ENCODE data around the gene LRP8.
A peak's percentile ranks its signal among the peaks of the same experiment; 100 is the strongest.

Gene LRP8

DNA sequence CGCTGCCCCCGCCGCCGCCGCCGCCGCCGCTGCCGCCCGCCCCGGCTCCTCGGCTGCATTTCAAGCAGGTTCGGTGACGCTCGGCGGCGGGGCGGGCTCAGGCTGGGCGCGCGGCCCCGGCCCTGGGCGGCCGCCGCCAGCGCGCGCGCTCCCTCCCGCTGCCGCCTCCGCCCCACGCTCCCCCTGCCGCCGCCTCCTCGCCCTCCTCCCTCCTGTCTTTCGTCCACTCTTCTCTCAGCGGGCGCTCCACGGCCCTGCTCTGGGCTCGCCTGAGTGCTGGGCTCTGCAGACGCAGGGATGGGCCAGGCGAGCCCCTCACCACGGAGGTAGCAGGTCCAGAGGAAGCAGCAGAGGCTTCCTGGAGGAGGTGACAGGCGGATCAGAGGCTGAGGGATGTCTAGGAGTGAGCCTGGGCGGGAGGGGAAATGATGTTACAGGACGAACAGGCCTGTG lies at the start of gene LRP8:
Gene LRP8, minus strand, starts transcription at position 62 of the 453 bp plus-strand sequence. CDS start 158 bp downstream, outside the sequence.
- DNase-seq: peak; percentile 21 to 61

DNA sequence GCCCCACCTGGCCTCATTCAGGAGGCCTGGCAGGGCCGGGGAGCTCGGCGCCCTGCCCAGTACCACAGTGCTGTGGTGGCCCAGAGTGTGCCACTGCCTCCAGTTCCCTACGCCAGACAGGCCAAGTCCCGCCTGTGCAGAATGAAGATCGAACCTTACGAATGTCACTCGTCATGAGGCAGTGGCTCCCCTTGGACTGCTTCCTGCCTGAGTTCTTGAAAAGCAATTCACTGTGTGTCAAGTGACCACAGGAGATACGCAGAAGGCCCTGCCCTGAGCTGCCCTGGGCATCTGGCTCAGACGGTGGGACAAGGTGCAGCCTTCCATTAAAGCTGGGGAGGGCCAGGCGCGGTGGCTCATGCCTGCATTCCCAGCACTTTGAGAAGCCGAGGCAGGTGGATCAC lies 49.6 kb upstream of the LRP8 start:
- DNase-seq: no peak

DNA sequence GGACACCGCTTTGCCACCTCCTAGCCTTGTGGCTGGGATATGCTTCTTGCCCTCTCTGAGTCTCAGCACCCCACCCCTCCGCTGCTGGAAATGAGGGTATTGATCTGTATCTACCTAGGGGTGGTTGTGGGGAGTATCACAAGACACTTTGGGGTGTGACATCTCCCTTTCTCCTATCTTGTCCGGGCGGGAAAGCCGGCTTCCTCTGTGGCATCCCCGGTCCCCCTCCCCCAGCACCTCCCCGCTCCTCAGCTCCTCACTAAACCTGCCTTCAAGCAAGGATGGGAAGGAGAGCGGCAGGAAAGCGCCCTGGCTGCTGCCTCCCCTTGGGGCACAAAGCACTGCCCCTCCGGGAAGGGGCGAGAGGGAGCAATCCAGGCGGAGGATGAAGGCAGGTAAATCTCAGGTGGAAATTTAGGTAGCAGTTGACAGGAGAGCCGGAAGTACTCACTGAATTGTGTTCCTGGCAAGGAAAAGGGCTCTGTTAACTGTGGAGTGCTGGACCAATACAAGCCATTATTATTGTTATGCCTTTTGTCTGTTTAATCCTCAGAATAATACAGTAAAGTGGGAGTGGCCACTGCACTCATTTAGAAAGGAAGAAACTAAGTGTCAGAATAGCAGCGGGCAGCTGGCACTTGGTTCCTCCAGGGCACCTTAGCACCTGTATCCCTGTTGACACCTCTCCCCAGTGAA lies 49.0 kb upstream of the LRP8 start:
- DNase-seq: no peak

DNA sequence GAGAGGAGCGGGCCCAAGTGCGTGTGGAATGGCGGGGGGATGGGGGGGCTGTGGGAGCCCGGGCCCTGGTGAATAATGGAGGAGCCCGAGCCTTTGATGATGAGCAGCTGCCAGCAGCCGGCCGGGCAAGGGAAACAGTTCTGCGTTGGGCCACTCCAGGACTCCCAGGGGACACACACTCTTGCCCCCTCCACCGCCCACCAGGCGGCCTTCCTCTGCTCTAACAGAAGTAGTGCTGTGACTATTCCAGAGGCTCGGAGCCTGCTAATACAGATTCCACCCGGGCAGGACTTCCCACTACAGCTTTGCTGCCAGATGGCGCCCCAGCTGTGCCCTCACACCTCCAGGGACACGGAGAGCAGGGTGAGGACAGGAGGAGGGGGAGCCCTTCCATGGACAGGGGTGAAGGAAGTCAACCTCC lies 48.2 kb upstream of the LRP8 start:
- DNase-seq: peak in 1 of 2 experiments; percentile 7

DNA sequence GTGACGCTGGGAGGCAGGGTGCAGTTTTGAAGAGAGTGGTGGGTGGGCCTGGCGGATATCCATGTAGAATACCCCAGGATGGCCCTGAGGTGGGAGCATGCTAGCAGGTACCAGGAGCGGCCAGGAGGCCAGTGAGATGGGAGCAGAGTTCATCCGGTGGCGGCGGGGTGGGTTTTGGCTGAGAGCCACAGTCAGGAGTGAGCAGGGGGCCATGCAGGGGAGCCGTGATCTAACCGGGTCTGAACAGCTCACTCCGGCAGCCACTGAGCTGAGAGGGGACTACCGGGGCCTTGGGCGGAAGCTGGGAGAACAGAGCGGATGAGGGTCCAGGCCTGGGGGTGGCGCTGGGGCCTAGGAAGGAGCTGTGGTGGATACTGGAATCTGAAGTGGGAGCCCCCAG lies 47.6 kb upstream of the LRP8 start:
- DNase-seq: no peak

DNA sequence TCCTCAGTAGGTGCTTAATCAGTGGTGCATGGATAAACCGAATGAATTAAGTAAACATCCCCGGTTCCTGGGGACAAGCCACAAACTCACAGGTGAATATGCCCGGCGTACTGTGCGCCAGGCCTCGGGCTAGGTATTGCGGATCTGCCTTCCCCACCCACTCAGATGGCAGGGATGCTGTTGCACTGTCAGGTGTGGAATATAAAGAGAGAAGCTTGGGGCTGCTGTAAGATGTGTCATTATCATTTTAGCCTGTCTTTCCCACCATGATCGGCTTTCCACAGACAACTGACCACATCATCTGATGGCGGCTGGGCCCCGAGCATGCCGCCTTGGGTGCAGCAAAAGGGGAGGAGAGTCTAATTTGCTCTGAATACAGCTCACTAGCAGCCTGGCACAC lies 45.4 kb upstream of the LRP8 start:
- DNase-seq: no peak

DNA sequence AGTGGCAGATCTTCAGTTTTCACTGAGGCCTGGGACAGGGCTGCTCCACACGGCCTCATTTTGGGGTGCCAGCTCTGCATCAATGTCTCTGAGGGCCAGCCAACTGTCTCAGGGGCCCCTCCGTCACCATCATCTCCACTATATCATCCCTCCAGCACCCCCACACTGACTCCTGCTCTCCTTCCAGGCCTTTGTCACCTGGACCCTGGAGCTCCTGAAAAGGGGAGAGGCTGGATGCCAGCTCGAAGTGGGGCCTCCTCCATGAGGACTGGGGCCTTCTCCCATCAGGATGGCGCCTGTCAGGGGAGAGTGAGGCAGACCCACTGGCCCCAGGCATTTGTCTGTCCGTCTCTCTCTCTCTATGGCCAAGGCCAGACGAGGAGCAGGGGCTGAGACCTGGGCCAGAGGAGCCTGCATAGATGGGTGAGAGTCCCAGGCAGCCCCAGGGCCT lies 44.7 kb upstream of the LRP8 start:
- no peak for DNase-seq

DNA sequence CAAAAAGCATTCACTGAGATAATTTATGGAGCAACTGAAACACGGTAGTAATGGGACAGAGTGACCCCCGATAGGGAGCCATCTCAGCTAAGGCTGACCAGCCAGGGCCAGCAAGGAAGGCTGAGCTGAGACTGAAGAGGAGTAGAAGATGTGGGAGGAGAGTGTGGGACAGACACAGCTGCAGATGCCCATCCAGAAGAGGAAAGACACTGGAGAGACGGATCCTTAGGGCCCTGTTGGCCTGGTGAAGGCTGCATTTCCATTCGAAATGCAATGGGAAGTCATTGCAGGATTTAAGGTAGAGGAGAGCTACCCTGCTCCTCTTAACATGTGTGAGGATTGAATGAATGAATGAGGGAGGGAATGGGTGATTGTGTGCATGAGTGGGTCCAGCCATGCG lies 44.0 kb upstream of the LRP8 start:
- DNase-seq: no peak

DNA sequence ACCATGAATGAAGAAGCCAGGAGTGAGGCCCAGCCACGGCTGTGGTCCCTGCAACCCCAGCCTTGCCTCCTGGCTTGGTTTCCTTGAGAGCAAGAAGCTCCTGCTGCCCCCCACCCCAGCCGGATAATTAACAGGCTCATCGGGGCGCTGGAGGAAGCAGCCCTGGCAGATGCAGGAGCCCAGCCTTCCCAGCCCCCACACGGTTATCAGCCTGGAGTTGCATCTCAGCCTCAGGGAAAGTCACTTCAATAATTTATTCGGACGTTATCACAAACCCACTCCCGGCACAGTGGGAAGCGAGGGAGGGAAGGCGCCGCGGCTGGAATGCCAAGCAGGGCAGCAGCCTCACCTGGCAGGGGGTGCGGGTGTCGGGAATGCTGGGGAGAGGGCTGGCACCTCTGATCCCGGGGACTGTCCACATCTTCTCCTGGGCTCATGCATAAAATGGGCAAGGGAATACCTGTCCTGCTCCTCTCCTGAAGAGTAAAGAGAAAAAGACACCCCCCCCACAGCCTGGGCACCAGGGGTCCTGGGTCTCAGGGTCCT lies 43.3 kb upstream of the LRP8 start:
- no peak for DNase-seq

DNA sequence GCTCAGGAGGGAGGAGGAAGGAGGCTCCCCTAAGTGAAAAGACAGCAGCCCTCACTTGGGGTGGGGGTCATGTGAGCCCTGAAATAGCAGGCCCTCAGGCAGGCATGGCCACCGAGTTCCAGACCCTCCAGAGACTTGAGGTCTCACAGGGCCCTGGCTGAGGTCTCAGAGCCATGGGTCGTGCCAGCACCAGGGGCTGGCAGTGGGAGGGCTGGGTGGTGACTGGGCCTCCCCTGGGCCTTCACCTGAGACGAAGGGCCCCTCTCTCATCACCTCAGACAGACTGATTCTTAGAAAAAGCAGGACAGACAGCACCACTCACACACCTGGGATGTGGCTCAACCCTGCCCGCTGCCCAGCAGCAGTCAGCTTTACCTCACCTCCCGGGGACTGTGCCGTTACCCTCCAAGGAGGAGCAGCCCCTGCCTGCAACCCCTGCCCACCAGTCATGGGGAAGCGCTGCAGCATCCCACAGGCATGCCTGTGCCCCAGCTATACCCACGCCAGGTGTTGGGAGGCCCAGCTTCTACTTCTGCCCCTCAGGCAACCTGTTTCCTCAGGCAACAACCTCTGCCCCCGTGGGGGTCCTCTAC lies 42.6 kb upstream of the LRP8 start:
- no peak for DNase-seq

DNA sequence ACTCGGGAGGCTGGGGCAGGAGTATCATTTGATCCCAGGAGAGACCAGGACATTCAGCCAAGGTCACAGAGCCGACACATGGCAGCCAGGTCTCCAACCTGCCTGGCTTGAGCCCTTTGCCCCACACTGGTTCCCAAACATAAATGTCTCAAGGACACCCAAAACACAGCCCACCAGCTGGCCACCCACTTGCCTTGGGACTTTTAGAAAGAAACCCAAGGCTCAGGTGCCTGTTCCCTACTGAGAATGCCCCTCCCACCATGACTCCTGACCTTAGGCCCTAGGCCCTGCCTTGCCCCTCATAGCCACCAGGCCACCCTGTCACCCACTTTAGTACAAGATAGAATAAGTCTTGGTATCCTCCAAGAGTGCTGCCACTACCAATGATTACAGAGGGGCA lies 41.9 kb upstream of the LRP8 start:
- no peak for DNase-seq

DNA sequence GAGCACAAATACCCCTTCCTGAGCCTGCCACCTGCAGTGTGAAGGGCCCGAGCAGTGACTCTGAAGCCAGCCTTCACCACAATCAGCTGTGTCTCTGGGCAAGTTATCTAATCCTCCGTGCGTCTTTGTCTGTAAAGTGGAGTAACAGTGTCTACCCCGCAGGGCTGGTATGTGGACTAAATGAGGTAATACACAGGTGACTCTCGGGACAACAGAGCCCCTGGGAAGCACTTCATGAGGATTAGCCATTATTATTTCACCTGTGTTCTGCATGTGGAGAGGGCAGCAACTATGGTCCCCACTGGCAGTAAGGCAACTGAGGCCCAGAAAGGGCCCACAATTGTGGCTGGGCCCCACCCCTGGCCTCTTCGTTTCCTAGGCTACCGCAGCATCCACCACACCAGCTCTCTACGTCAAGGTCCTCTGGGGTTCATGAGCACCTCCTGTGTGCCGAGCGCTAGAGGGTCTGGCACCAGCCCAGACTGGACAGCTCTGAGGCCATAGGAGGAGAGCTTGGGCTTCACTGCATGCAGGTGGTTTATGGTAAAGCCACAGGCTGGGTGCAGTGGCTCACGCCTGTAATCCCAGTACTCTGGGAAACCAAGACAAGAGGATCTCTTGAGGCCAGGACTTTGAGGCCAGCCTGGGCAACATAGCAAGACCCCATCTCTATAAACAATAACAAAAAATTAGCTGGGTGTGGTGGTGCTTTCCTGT lies 41.3 kb upstream of the LRP8 start:
- DNase-seq: no peak

DNA sequence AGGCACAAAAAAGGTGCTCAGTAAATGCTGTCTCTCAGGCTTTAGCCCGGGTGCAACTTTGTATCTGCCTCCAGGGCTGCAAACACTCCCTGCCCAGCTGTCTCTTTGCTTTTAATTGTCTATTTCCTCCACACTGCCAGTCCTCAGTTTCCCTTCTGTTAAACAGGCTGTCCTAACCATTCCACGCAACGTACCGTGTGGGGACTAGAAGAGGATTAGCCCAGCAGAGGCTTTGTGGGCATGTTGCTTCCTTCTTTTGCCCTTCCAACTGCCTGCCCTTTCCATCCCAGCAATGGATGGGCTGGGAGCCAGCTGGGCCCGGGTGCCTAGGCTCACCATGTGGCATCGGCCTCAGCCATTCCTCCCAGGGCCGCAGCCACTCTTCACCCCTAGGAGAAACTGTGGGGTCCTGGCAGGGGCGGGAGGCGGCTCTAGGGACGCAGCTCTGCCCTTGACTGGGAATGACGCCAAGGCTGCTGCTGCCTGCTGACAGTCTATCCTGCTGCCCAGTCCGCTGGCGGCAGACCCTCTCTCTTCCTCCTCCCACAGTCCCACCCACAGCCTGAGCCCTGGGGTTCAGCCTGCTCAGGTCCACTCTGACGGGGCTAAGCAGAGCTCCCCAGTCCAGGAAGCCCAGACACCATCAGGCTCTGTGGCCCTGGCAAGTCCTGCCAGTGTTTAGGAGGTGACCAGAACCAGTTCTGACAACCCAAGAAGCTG lies 40.6 kb upstream of the LRP8 start:
- DNase-seq: no peak

DNA sequence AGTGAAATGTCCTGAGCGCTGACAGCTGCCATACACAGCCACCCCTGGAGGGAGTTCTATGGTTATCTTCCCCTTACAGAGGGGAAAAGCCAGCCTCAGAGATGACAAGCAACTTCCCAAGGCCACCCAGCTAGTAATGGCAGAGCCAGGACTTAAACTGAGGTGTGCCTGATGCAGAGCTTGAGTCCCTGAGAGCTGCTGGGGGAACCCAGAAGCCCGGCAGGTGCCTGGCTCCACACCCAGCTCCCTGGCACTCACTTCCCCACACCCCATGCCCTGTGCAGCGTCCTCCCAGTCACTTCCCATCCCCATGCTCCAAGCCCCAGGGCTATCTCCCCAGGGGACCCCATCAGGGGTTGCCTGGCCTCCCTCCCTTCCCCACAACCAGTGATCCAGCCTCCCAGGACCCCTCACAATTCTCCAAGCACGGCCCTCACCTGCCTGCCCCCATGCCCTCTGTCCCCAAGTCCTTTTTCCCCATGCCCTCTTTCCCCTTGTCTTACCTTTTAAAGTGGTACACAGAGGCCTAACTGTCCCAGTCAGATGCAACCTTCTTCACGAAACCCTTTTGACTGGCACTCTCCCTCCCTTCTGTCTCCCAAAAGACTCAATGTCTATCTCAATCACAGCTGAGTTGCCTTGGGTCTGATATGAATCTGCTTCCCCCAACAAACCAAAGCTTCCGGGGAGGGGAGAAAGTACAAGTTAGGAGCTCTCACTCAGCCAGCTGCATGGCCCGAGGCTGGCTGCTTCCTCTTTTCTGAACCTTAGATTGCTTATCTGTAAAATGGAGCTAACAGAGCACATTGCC lies 39.8 kb upstream of the LRP8 start:
- no peak for DNase-seq

DNA sequence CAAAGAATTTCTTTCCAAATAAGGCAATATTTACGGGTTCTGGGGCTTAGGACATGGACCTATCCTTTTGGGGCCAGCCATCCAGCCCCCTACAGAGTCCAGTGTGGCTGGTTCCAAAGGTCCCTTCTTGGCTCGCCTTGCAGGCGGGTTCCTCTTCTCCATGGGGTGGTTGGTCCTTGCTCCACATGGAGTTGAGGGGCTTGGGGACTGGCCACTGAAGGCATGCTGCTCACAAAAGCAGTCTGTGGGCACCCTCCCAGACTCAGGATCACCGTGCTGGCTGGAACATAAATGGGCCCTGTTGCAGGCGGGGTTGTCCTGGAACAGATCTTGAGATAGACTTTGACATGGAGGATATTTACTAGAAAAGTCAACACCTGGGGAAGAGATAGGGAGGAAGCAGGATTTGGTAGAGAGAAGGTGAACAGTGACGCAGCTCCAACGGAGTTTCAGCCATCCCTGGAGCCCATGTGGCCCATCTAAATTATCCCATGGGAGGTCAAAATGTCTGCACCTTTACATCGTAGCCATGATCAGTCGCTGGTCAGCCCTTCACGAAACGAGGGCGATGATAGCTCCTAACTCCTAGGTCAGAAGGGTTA lies 39.1 kb upstream of the LRP8 start:
- no peak for DNase-seq

DNA sequence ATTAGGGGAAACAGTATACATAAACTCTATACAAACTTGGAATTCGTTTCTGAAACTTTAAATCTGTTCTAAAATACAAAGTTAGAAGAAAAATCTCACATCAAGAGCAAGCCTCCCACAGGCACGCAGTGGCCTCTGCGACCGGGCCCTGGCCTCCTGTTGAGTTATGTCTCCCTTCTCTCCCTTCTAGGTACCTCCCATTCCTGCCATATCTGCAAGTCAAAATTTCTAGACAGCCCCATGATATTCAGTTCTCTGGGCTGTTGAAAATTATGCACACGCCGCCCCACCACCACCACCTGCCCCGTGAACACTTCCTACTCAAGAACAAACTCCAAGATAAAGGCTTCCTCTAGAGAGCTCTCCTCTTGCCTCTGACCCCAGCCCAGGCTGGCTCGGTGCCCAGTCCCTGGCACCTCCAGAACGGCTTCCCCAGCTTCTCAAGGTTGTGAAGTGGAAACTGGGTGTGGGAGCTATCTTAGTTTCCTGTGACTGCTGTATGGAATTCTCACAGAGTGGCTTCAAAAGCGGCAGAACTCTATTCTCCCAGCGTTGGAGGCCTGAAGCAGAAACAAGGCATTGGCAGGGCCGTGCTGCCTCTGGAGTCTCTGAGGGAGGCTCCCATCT lies 37.7 kb upstream of the LRP8 start:
- DNase-seq: peak; percentile 44 to 68

DNA sequence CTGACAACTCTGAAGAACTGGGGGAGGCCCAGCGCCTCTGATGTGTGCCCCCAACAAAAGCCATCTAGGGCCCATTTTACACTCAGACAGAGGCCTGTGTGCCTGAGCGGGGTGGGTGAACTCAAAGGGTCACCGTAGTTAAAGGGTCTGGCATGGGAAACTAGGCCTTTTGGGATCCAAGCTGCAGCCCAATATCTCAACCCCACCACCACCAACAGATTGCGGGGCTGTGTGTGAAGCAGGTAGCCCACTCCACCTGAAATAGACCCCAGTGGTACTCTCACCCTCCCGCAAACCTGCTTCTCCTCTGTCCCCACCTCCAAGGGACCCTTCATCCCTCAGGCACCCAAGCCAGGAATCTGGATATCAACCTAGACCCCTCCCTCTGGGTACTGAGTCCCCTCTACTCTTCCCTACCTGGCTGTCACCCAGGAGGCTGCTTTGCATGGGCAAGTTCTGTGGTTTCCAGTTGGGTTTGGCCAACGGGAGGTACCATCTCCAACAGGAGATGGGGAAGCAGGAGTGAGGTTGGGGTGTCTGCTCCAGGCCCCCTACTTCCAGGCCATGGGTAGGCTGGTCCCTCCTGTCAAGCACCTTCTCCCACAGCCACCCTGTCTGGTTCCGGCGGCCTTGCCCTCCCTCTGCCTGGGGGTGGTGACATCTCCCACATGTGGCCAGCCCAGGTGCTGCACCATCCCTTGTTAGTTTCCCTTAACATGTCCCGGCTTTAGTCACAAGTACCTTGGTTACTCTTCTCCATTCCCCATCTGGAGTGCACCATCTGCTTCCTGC lies 35.2 kb upstream of the LRP8 start:
- DNase-seq: no peak

DNA sequence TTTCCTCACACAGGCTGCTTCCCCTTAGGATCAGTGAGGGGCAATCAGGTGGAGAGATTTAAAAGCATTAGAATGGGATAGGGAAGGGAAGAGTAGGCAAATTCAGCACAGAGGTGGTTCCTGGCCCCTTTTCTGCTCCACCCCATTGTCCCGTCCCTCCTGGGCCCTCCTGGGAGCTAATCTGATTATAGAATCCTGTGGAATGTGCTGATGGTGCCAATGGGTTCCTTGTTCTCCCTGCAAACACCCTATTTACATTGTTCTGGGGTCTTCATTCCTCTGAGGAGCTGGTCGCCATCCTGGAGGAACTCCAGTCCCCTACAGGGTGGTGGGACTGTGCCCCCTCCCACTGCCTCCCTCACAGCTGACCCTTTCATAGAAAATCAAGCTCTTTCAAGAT lies 34.4 kb upstream of the LRP8 start:
- DNase-seq: no peak

DNA sequence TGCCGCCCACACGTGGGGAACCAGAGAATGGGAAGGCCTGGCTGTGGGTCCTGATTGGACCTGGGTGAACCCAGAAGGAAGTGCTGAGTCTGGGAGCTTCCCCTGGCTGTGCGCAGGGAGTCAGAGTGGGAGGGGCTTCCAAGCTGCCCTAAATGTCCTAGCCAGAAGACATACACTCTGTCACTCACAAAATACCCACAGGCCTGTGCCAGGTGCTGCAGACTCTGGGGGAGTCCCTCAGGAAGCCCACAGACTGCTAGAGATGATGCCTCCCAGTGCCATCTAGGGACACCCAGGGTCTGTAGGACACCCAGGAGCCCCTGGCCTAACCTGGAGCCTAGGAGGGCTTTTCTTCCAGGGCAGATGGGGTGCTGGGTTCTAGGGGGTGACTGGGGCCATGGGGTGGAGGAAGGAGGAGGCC lies 33.7 kb upstream of the LRP8 start:
- DNase-seq: no peak

DNA sequence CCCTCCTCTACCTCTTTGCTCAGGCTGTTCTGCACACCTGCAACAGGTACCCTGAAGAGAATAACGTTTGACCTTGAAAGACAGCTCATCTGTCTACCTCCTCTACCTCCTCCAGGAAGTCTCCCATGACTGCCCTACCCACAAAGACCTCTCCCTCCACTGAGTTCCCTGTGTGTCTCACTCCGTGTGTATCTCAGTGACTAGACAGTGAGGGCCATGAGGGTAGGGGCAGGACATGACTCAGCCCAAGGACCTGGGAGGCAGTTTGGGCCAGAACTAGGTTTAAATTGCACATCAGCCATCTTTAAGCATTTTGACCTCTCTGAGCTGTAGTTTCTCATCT lies 32.0 kb upstream of the LRP8 start:
- no peak for DNase-seq

All from NCI-H187 (cell line).